Adipose tissue (tissue), 3 donors: Measurements from ENCODE around the gene SUPT3H. TPM values are rescaled to one million over a fixed set of nuclear protein-coding genes. Genes with fewer than 3 reads are reported as not detected.

Experiments used
- H3K27ac ChIP-seq: one replicate; pipeline ENCODE4 v1.5.1; 2013; ENCODE audit warnings: low read depth, low read length
- WGBS, 3 donors: extraction: QIAGEN DNeasy Blood & Tissue Kit; methylation state at CpG; one replicate each; pipeline ENCODE4 v1.1.7; 2013; 5-methylcytosine and 5-hydroxymethylcytosine counted together
- polyA plus RNA-seq, 3 donors: library from polyadenylated mRNA; stranded (reverse); fragments of 200-250 nt; gene quantifications; one replicate each; pipeline ENCODE4 v1.2.3, GENCODE V29; 2013
- donor health status: healthy with polysubstance abuse.
- donor health status: Bipolar disorder and iron deficiency.
- donor health status: healthy.

Gene SUPT3H
- polyA plus RNA-seq, 3 donors: 4.5 to 7.4 (median 6.6) TPM

DNA sequence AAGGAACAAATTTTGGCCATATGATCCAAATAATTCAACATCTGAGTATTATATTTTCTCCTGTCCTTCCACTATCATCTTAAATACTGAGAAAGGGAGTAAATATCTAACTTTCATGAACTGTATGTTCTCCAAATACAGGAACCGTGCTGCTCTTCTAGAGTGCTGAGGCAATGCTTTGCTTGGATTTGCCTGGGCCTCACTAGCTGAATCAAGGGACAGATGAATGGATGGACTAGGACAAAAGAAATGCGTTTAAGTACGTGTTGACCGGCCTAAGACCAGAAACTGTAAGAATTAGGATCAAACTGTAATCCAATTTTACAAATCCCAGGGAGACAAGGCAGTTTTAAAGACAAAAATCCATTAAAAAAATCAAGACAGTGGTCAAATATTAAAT lies 412.0 kb downstream of the SUPT3H start:
- 95 to 97% (median 95%) methylated on average over 4 of the region's 4 CpGs for WGBS, 3 donors
- H3K27ac ChIP-seq: no peak overlapping the region

DNA sequence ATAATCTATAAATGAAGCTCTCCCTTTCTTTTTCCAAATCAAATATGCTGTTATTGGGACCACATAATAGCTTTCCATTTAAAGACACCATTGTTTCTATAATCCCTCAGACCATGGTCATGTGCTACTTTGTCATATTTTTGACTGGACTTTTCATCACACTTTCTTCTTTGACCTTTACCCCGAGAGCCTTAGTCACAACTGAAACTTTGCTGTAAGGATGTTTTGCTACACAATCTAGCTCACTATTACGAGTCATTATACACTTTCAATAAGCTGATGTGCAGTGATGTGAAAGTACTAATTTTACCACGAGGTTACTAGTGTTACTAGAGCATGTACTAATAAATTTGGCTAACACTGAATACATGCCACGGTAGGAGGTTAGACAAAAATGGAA lies 416.8 kb downstream of the SUPT3H start:
- WGBS, 3 donors: 87 to 89% (median 89%) methylated on average over 4 of the region's 4 CpGs
- no peak overlapping the region for H3K27ac ChIP-seq

DNA sequence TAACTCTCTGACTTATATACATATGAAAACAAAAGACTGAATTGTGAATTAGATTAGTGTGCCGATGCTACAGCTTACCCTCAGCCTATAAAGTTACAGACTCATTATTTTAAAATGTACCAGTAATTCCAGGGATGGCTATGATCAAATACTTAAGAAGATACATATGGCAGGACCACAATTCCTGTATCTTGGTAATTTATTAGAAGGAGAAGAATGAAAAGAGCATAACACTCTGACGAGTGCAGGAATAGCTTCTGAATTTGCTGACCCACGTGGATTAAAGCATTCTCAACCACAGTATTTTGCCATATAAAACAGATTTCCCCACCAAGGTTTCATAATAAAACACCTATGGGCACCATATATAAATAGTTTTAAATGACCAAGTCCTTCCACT lies 418.1 kb downstream of the SUPT3H start:
- 88 to 93% (median 91%) methylated on average over 3 of the region's 3 CpGs for WGBS, 3 donors
- no peak overlapping the region for H3K27ac ChIP-seq

DNA sequence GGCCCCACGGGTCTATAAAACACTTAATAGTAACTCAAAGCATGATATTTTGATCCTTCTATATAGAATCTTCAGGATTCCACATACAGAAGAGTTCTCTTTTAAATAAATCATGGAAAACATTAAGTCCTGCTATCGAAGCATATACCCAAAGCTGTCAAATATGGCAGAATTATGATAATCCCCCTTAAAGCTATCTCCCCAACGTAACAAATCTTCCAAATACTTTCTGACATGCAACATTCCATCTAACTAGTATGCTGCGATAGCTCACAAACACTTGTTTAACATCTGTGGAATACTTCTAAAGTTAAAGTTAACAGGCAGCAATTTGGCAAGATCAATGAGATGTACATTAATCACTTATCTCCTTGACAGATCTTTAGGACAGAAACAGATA lies 420.6 kb downstream of the SUPT3H start:
- 77 to 86% (median 81%) methylated on average over 4 of the region's 4 CpGs for WGBS, 3 donors
- H3K27ac ChIP-seq: no peak overlapping the region

DNA sequence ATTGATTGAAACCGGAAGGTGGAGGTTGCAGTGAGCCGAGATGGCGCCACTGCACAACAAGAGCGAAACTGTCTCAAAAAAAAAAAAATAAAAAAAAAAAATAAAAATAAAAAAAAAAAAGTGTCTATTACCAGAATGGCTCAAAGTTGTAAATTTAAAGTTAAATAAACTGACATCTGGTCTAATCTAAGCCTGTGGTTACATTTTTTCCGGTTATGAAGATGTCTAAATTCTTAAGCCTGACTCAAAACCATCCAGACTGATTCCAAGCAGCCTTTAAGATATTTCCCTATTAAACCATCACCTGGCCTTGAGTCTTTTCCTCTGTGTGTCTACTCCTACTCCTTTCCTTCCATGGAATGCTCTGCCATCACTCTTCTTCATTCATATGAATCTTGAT lies 421.3 kb downstream of the SUPT3H start:
- no peak overlapping the region for H3K27ac ChIP-seq
- 86 to 94% (median 90%) methylated on average over 5 of the region's 5 CpGs for WGBS, 3 donors

DNA sequence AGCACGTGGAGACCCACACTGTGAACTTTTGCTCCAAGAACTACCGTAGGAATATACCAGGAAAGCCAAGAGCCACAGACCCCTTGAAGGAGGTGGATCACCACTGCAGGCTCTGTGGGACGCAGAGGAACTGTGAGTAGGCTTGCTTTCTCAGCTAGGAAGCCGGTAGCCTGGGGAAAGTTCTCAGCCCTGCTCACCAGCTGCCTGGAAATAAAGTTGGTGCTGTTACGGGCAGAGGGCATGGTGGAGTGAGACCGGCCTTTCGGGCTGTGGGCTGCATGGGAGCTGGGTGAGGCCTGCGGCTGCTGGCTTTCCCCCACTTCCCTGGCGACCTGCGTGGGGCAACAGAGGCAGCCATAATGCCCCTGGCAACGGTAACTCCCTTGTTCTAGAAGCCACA lies 422.6 kb downstream of the SUPT3H start:
- no peak overlapping the region for H3K27ac ChIP-seq
- 94 to 95% (median 95%) methylated on average over 11 of the region's 11 CpGs for WGBS, 3 donors

DNA sequence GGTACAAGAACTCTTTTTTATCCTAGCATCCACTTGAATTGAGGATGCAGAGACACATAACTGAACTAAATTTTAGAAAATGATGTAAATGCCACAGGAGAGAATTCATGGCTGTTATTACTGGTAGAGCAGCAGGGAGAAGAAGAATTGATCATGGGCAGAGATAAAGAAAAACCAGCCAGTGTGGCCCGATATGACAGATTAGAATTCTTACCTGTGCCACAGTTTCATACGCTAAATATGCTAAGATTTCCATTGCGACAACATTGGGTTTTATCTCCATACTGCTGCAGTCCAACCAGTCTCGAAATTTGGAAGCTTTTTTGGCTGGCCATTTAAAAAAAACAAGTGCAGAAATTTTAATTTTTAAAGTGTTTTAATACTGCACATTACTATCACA lies 423.5 kb downstream of the SUPT3H start:
- H3K27ac ChIP-seq: no peak overlapping the region
- WGBS, 3 donors: 95 to 96% (median 95%) methylated on average over 4 of the region's 4 CpGs

DNA sequence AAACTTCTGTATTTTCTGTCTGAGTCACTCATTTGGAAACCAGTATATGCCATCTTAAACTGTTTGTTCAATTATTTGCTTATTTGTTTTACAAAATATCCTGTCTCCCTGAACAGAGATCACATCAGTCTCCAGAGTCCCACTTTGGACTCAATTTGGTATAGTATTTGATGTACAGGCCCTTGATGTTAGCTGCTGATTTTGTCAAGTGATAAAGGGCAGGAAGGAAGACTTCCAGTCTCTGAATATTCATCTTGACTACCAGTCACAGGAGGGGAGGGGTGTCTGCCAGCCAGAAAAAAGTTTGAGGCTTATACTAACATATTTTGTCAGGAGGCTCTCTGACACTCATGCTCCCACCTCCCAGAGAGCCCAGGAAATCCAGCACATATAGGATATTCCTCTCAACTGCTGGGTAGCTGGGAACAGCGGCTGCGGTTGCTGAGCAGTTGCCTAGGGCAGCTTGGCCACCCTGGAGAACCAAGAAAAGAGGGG lies 426.4 kb downstream of the SUPT3H start:
- 97 to 100% (median 98%) methylated on average over 2 of the region's 2 CpGs for WGBS, 3 donors
- no peak overlapping the region for H3K27ac ChIP-seq

DNA sequence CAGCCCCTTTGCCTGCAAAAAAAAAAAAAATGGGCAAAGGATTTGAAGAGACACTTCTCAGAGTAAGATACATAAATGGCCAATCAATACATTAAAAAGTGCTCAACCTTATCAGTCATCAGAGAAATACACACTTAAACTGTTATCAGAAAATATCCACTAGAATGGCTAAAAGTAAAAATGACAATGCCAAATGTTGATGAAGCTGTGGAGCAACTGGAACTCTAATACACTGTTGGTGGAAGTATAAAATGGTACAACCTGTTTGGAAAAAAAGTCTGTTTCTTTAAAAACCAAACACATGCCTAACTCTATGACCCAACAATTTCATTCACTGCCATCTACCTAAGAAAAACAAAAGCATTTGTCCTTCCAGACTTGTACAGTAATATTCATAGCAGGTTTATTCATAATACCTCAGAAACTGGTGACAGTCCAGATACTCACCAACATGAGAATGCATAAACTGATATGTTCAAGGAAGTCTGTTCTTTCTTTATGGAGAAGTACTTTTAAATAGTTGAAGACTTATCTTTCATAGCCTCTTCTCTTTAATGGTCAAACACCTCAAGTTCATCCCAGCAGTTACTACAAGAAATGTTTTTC lies 428.0 kb downstream of the SUPT3H start:
- no peak overlapping the region for H3K27ac ChIP-seq

DNA sequence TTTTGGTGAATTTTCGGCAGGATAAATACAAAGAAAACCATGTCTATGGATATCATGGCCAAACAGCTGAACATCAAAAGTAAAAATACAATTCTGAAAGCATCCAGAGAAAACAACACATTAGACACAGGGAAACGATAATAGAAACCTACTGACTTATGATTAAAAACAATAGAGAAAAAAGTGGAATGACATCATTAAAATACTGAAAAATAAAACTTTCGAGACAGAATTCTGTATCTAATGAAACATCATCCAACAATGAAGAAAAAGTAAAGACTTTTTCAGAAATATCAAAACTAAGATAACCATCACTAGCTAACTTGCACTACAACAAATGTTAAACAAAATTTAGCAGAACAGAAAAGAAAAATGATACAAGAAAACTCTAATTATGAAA lies 434.2 kb downstream of the SUPT3H start:
- WGBS, 3 donors: 65 to 97% (median 79%) methylated on average over 3 of the region's 3 CpGs
- no peak overlapping the region for H3K27ac ChIP-seq

DNA sequence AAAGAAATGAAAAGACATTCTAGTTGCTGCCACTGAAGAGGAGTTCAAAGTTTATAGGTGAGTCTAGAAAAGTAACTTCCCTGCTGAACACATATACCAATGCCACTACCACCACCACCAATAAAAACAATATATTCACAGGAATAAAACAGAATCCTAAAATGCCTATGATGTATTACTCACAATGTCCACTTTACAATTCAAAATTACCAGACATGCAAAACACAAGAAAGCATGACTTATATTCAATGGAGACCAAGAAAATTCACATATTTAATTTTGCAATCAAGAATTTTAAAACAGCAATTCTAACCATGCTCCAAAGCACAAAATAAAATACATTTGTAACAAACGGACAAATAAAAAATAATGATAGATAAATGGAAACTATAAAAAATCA lies 434.9 kb downstream of the SUPT3H start:
- H3K27ac ChIP-seq: no peak overlapping the region
- 93 to 97% (median 95%) methylated on average over 1 of the region's 1 CpG for WGBS, 3 donors

DNA sequence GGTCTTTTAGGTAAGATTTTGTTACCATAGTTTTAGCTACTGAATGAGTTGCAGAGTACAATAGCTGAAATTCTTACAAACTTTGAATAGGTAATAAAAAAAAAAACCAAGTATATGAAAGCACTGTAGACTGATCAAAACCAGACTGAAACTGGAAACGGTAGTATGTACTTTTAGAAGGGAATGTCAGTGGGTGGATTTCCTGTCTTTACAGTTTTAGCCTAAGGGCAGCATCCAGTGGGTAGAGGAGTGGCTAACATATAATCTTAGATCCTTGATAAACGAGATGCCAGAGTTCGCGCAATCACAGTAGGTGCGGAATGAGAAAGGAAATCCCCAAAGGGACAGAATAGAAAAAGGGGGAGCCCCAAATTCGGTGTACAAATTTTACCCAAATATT lies 435.5 kb downstream of the SUPT3H start:
- 92 to 93% (median 92%) methylated on average over 6 of the region's 6 CpGs for WGBS, 3 donors
- H3K27ac ChIP-seq: no peak overlapping the region

DNA sequence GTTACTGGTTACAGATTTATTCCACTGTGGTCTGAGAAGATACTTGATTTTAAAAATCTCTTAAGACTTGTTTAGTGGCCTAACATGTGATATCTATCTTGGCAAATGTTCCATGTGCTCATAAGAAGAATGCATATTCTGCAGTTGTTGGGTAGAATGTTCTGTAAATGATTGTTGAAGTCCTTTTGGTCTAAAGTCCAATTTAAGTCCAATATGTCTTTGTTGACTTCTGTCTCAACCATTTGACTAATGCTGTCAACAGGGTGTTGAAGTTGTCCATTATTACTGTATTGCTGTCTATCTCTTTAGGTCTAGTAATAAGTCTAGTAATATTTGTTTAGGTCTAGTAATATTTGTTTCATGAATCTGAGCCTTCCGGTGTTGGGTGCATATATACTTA lies 437.4 kb downstream of the SUPT3H start:
- no peak overlapping the region for H3K27ac ChIP-seq
- WGBS, 3 donors: 72 to 96% (median 88%) methylated on average over 1 of the region's 1 CpG

DNA sequence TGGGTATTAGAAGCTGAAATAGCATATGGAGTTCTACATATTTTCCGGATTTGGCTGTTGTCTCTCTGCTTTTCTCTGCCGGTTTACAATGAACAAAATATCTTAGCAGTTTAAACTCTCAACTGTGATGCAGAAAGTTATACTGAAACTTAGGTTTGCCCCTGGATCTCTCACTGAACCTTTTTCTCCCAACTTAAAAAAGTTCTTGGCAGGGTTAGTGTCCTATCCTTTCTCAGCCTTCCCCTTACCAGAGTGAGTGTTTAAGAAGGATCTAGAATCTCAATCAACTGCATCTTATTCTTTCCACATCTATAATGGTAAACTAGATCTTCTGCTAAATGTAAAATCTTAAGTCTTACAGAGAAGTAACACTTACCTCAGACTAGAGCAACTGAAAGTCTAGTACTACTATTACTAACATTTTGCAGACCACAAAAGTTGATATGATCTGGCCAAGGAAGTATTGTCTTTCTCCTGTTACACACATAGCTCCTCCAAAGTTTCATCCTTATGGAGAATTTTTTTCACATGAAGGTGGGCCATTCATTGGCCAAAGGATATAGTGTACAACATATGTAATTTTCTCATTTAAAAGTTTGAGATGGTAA lies 441.9 kb downstream of the SUPT3H start:
- 70 to 86% (median 73%) methylated on average over 2 of the region's 2 CpGs for WGBS, 3 donors
- H3K27ac ChIP-seq: no peak overlapping the region

DNA sequence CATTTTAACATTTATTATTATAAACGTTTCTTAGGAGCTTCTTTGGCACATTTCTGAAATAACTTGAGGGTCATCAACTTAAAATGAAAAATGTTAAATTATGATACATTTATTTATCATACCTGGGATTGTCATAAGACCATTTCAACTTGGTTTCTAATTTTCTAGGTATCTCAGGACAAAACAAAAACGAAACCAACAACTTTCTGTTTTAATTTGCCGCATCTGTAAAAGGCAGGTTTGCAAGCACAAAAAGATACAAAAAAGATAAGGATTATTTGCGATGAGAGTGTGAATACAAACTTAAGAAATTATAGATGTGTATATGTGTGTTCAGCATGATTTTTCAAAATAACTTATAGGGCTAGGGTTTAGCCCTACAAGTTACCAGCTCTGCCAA lies 444.6 kb downstream of the SUPT3H start:
- WGBS, 3 donors: 38 to 71% (median 51%) methylated on average over 4 of the region's 4 CpGs
- no peak overlapping the region for H3K27ac ChIP-seq

DNA sequence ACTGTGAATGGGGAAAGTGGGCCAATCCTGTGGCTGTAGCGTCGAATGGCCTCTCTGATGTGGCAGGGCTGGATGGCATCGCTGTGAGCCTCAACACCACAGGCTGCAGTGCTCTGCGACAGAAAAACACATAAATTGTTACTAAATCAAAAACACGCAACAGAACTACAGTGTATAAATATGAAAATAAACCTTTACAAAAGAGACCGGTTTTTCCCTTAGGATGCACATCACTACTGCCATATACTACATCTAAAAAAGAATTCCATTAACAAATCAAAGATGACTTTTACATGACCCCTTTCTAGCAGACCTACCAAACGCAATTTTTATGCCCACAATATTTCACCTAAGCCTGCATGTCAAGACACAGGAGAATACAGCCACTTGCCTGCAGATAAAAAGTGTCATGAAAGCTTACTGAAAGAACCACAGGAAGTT lies 445.1 kb downstream of the SUPT3H start:
- no peak overlapping the region for H3K27ac ChIP-seq
- WGBS, 3 donors: 79 to 93% (median 84%) methylated on average over 7 of the region's 7 CpGs

DNA sequence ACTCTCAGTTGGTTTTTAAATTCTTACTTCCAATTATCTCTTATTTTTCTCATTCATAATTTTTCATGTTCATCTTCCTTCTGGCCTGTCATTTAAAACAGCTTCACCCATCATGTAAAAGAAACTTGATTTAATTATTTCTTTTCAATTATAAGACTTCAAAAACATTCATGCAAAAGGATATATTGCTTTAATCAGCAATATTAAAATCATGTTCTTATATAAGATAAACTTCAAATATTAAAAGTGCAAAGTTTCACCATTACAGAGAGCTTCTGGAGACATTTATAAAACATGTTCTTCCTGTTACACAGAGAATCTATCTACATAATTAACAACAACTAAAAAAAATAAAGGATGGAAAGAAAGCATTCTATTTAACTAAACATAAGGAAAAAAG lies 446.3 kb downstream of the SUPT3H start:
- H3K27ac ChIP-seq: no peak overlapping the region

DNA sequence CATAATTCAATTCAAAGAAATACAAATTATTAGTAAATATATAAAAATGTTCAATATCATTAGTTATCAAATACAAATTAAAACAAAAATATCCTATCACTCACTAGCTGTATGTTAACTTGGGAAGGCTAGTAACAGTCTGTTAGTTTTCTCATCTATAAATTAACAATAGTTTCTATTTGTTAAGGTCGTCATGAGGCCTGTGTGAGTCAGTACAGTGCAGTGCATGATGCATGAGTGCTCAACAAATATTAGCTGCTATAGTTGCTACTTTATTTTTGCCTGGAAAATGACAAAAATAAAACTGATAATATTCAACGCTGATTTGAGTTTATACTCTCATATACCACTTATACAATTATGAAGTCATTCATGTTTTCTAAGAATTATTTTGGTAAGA lies 451.2 kb downstream of the SUPT3H start:
- WGBS, 3 donors: 55 to 89% (median 84%) methylated on average over 2 of the region's 2 CpGs
- H3K27ac ChIP-seq: no peak overlapping the region

DNA sequence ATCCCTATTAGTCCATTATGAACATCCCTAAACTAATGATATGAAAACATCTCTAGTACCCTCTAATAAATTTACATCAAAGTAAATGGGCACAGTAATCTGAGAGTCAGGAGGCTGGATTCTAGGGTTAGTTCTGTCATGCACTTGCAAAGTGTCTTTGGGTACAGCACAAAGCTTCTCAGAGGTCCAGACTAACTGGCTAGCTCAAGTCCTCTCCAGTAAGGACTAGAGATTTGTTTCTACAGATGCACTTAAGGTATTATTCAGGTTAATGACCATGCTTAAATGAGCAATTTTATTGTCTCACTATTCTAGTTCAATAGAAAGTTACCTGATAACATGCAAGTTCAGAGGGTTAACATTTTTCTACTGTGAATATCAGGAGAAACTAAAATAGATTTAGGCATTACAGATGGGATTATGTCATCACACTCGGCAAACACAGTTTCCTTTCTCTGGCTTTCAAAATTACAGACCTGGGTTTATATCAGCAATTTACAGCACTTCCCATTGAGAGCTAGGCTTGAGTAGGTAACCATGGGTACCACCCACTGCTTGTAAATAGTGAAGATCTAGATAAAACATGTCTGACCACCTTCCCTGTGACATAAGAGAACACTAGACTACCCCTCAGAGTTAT lies 452.5 kb downstream of the SUPT3H start:
- WGBS, 3 donors: 8 to 31% (median 10%) methylated on average over 1 of the region's 1 CpG
- H3K27ac ChIP-seq: no peak overlapping the region

DNA sequence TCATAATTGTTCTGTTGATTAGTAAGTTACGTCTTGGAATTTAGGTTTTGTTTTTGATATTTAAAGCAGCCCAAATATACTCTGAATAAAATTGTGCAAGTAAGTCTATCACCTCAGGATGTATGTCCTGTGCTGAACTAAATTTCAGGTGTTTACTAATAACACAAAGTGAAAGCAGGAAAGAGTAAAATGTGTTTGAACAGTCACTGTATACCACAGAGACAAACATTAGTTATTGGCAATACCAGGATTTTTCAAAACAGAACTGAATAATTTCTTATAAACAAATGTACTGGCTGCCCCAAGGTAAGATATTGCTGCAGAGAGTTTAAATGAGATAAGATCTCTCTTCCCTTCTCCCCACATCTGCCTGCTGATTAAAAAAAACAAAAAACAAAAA lies 454.3 kb downstream of the SUPT3H start:
- no peak overlapping the region for H3K27ac ChIP-seq
- 86 to 98% (median 92%) methylated on average over 1 of the region's 1 CpG for WGBS, 3 donors
